Pulmonary artery endothelial cell (primary cell): ENCODE data around the gene GNB1. TPM values are rescaled to one million over a fixed set of nuclear protein-coding genes. Genes with fewer than 3 reads are reported as not detected.
"Not testable (repeated sequence)": the region's sequence is repeated elsewhere in the genome, so short reads cannot be mapped to it uniquely, and the experiment has no call there.

ENCODE experiments used
- DNase-seq: peaks from one replicate; pipeline ENCODE4 v3.0.0-alpha.2; 2011; ENCODE audit warnings: low read depth, low spot score
- total RNA-seq: library from RNA; depleted of rRNA; stranded (reverse); fragments of >200 nt; gene quantifications from 2 replicates; pipeline ENCODE4 v1.2.3, GENCODE V29; 2014

The GNB1 gene
- 99.8 and 110 TPM in 2 replicates for total RNA-seq

DNA sequence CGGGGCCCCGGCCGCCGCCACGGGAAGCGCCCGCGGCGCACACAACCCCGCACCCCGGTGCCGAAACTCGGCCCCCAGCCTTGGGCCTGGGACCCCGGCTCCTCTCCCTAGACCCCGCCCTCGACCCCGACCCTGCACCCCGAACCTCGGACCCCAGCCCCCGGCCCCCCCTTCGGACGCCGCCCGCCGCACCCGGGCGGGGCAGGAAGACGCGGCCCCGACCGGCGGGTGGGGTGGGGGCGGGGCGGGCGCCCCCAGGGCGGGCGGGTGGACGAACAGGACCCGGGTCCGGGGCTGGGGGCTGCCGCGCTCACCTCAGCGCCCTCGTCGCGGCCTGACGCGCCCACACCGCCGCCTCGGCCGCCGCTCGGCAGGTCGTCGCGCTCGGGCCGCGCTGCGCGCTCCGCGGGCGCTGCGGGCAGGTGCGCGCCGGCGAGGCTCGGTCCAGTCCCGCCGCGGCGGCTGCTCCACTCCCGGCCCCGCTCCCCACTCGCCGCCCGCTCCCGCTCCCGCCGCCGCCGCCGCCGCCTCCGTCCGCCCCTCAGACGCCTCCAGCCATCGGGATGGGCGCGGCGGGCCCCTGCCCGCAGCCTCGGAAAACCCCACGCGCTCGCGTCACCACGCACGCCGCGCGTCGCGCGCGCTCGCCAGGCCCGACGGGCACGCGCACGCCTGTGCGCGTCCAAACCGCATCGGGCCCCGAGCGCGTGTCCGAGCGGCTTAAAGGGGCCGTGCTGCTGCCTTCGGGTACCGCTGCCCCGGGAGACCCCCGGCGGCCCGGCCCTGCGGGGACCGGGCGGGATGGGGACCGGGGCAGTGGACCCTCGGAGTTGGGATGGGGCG lies at the start of gene GNB1:
Gene GNB1 (minus strand): TSS at position 582 of the 843 bp plus-strand sequence. CDS start 65,634 bp downstream, outside the sequence.
- DNase-seq, result peak; percentile 62

DNA sequence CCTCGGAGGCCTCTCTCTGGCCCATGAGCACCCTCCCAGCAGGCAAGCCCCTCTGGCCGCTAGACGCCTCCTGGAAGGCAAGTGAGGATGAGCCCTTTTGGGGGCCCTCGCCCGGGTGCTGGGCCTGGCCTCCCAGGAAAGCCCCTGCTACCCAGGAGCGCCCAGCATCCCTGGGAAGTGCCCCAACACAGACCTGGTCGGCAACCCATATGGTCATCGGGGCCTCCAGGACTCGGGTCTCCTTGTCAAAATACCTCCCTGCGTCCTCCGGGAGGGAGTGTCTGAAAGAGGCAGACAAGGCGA lies 49.2 kb upstream of the GNB1 start:
- no peak for DNase-seq

DNA sequence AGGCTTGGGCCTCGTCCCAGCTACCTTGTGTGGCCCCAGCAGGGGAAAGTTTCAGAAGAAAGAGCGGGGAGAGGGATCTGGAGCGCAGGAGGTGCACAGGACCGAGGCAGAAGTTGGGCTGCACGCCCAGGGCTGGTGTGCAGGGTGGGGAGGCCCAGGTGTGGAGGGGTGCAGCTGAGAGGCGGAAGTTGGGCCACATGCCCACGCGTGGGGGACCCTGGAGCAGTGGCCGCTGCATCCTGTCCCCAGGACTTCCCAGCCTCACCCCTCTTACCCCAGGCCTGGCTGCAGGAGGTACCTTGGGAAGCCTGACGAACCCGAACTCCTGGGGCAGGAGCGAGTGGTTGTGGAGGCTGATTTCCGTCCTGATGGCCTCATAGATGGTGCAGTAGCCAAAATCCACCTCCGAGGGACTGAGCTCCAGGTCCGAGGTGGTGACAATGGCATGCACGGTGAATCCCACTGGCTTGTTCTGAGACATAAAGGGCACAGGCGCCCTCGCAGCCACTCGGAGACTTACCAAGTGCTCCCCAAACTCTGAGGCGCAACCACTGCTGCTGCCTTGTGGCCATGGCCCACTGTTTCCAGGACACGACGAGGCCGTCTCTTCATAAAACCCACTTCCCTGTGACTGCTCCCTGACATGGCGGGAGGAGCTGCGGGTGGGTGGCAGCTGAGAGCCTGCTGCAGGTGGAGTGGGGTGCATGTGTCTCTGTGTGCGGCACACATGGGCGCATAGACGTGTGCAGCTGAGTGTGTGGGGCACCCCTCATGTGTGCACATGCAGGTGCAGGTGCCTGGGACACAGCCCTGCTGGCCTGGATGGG lies 48.6 kb upstream of the GNB1 start:
- no peak for DNase-seq

DNA sequence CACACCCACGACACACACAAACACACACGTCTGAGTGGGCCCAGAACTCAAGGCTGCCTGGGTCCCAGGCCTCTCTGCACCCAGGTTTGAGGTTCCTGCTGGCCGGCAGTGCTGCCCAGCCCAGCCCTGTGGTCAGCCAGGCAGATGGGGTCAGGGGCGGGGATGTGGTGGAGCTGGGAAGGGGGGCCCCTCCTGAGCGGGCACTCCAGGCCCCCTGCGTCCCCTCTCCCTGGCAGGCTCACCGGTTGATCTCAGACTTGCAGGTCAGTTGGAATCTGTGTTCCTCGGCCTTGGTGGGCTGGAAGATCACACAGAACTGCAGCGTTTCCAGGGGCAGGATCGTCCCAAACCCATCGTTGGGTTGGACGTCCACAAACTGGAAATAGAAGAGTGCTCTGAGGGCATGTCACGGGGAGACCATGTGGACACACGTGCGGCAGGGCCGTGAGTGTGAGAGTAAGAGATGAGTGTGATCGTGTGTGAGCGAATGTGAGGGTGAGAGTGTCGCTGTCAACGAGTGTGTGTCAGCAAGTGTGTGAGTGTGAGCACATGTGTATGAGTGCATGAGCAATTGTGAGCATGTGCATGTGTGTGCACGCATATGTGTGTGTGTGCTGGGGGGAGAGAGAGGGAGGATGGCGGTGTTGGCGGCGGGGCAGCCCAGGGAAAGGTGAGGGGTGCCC lies 47.9 kb upstream of the GNB1 start:
- no peak for DNase-seq

DNA sequence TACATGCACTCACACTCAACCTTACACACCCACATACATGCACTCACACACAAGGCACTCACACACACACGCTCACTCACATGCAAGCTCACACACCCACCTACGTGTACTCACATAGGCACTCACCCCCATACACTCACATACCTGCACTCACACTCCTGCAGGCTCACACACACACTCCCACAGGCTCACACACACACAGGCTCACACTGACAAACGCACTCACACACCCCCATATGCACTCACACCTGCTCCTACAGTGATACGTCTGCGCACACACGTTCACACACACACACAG lies 47.3 kb upstream of the GNB1 start:
- DNase-seq, result no peak

DNA sequence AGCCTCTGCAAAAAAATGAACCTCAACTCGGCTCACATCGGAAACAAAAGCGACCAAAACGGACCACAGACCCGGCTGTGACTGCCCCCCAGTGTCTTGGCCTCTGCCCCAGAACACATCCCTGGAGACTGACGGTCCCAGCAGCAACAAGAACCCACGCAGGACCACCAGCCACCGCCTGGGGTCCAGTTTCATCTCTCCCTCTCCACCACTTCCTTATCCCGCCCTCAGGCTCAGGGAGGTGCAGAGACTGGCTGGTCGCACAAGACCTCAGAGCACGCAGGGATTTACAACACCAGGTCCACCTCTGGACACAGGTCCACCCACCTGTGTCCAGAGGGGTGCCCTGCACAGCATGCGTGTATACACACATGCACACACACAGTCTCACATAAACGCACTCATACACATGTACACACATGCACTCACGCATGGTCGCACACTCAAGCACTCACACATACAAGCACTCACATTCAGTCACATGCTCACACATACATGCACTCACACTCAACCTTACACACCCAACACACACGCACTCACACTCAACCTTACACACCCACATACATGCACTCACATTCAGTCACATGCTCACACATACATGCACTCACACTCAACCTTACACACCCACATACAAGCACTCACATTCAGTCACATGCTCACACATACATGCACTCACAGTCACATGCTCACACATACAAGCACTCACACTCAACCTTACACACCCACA lies 46.8 kb upstream of the GNB1 start:
- DNase-seq, result no peak

DNA sequence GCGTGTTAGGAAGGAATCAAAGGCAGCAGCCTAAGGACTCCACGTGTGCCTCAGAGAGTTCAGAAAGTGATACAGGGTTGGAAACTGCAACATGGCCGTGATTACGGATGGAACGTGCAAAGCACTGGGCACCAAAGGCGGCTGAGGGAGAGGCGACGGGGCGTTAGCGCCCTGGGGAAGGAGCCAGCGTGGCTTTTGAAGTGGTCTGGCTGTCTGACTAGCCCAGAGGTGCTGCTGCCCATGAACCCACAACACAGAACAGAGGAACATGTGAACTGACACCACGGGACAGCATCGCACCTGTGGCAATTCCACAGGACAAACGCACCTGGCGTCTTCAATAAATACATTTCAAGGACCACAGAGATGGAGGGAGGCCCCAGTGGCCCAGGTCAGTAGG lies 46.2 kb upstream of the GNB1 start:
- no peak for DNase-seq

DNA sequence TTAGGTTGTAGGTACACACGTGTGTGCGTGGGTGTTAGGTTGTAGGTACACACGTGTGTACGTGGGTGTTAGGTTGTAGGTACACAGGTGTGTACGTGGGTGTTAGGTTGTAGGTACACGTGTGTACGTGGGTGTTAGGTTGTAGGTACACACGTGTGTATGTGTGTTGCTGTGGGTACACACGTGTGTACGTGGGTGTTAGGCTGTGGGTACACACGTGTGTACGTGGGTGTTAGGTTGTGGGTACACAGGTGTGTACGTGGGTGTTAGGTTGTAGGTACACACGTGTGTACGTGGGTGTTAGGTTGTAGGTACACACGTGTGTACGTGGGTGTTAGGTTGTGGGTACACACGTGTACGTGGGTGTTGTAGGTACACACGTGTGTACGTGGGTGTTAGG lies 44.0 kb upstream of the GNB1 start:
- DNase-seq, result not testable (repeated sequence)

DNA sequence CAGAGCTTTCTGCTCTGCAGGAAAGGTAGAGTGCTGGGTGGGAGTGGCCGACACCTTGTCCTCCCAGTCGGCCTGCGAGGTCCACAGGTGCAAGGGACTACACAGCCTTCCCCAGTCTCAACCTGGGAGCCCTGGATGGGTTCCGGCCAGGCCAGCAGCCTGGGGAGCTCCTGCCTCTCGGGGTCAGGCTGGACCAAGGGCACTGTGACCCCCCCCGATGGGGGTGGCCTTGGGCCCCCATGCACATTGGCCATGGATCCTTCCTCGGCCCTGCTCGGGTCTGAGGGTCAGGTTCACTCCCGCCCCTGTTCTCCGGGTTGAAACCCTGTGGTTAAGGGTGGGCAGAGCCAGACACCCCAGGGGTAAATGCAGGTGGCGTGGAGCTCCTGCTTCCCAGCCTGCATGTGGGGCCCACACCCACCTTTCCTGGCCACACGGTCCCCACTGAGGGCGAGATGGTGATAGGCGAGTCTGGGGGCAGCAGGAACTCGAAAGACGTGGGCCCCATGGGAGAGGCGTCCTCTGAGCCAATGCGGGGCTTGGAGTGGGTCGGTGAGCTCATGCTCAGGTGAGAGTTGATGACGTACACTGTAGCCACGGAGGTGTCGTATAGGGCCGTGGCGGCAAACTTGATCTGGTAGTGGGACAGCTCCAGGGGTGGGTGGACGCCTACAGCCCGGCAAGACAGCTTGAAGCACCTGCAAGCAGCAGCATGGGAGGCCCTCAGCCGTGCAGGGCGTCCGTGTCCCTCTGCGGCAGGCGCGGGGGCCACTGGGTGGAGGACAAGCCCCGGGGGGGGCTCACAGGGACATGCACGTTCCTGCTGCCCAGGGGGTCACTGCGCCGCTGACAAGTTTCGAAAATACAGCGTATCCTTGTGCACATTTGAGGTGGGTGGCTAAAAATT lies 39.0 kb upstream of the GNB1 start:
- DNase-seq, result no peak

DNA sequence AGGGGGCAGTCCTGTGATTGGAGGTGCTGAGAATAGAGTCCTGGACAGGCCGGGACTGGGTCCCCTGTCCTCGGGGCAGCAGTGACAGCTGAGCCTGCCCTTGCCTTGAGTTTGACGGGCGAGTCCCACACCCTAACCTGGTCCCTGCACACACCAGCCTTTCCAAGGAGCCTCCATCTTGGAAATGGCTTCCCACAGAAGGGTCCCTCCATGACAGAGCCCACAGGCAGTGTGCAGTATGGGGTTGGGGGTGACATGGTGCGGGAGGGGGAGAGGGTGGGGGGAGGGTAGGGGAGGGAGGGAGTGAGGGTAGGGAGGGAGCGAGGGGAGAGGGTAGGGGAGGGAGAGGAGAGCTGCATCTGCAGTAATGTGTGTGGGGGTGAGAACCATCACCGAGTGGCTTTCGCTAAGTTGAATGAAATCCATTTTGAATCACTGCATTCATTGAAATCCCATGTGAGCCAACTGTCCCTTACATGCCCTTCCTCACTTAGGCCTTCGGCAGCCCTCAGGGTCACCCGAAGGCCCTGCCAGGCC lies 38.3 kb upstream of the GNB1 start:
- DNase-seq, result no peak

DNA sequence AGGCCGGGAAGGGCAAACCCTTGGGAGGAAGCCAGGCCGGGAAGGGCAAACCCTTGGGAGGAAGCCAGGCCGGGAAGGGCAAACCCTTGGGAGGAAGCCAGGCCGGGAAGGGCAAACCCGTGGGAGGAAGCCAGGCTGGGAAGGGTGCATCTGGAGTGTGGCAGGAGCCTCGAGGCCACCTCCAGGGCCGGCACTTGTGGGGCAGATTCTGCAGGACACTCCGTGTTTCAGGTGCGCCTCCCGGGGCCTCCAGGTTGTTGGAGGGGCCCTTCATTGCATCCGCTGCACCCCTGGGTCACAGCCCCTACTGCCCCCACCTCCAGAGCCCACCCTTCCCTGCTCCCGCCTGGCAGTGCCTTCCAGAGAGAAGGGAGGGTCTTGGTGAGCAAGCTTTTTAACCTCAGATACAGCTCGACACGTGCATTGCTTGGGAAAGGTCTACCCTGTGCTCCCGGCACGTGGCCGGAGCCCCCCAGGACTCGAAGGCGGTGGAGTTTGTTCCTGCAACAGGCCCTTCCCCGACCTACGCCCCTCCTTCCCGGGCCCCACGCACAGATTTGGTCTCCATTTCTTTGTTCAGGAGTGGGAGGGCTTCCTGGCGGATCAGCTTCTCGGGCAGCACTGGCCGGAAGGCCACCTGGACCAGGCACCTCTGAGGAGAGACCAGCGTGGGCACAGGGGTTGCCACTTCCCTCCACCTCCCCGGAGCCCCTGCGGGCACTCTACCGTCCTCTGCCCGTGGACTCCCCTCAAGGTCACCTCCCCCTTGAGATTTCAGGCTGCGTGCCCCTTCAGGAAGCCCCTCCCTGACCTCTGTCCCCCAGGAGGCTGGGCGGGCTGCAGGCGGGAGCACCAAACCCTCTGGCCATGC lies 37.6 kb upstream of the GNB1 start:
- no peak for DNase-seq

DNA sequence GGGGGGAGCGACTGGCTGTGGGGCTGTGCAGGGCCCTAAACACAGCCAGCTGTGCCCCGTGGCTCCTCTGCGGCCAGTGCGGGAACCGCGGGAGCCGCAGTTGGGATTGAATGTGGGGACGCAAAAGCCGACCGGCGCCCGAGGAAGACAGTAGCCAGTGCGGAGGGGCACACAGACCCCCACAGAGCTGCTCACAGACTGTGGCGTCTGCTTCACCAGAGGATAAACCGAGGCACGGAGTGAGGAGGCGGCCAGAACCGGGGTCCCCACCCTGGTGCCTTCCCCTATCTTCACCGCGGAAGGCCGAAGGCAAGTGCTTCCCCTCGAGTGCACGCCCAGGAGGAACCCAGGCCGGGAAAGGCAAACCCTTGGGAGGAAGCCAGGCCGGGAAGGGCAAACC lies 36.9 kb upstream of the GNB1 start:
- no peak for DNase-seq

DNA sequence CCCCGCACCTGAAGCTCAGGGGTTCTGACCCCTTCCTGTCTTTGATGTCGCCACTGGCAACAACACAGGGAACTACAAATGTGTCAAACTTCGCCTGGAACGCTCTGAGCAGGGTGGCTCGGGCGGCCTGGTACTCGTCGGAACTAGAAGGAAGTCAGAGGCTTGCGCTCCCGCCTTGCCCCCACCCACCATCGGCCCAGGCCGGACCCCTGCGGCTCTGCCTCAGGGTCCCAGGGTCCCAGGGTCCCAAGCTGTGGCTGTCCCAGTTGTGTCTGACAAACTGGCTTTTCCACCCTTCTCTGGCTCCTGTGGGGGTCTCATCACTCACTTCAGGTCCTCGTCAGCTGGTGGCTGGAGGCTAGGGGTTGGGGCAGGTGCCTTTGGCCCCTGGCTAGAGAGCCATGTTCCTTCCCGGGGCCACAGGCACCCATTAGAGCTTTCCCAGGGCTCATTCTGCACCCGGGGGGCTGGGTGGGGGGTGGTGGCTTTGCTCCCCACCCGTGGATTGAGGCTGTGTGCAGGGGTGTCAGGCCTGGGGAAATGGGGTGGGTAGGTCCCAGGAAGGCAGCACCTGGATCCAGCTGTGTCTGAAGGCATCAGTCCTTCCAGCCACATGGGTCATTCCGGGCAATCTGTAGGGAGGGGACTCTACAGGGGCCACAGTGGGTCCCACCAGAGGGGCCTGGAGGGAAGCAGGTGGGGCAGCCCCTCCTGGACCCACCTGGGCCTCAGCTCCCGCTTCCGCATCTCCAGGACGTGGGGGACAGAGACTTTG lies 36.2 kb upstream of the GNB1 start:
- no peak for DNase-seq

DNA sequence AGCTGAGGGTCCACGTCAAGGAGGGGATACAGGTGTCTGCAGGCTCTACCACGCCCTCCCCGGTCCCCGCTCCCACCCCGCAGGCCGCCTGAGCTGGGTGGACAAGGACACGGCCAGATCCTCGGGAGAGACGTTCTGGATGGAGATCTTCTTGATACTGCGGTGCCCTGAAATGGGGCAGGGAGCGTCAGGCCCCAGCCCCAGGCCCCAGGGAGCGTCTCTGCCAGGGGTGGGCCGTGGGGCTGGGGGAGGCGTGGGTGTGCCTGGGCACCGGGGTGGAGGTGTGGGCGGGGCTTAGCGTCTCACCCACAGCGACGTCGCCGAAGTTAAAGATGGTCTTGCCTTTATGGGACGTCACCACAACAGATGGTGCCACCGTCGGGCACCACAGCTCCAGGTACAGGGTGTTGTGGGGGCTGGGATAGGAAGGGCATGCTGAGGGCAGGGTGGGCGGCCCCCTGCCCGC lies 35.5 kb upstream of the GNB1 start:
- no peak for DNase-seq

DNA sequence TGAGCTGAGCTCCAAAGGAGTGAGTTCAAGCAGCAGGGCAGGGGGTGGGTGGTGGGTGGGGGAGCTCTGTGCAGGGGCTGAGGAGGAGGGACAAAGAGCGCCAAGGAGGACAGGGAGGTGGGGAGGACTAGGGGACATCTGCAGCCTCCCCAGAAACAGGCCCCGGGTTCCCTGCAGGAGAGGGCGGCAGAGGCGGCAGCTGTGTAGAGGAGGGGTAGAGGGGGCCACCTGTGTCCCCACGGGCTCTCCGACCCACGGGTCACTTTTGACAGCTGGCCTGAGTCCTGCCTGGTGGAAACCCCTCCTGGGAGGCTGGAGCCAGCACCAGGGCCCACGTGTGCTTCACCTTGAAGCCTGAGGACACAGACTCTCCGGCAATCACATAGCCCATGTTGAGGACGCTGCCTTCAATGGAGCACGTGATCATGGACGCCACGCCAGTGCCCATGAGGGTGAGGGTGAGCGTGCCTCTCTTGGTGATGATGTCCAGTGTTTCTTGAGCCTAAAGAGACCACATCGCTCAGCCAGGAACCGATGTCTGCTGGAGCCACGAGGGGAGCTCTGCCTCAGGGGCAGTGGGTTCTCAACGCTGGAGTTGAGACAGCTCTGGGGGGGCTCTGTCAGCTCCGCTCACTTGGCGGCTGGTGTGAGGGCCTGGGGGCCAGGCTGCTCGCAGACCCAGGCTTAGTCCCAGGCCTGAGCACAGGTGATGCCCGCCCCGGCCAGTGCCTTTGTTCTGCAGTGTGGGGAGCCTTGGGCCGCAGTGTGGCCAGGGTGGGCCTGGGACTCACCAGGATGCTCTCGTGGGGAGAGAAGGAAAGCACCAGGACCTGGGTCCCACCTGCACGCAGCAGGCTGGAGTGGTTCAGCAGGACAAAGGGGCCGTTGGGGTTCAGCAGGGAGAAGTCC lies 34.8 kb upstream of the GNB1 start:
- no peak for DNase-seq

DNA sequence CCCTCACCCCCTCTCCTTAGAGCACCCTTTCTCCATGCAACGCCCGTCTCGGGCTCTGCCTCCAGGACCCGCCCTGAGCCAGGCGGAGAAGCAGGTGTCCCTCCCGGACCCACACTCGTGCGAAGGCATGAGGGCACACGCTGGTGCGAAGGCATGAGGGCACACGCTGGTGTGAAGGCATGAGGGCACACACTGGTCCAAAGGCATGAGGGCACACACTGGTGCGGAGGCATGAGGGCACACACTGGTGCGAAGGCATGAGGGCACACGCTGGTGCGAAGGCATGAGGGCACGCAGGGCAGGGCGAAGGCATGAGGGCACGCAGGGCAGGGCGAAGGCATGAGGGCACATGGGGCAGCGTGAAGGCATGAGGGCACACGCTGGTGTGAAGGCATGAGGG lies 34.0 kb upstream of the GNB1 start:
- DNase-seq, result no peak

DNA sequence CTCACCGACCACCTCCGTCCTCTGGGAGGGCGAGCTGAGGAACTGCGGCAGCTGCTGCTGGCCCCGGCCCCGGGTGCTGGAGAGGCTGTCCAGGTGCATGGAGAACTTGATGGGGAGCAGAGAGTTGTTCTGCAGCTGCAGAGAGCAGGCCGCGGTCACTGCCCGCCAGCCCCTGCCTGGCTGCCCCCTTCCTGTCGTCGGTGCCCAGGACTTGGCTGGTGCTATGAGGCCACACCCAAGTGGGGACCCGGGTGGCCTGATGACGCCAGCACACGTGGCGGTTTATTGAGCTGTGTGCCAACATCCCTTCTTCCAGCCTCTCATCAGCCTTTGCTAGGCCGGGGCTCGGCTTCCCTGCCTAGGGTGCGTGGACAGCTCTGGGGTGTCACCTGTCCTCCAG lies 33.5 kb upstream of the GNB1 start:
- DNase-seq, result no peak
